Kidney (tissue), 14 donors: Measurements from ENCODE around the gene SYPL2. TPM values are rescaled to one million over a fixed set of nuclear protein-coding genes. Genes with fewer than 3 reads are reported as not detected.

Experiments used
- DNase-seq, 5 donors: peaks; one replicate each; pipeline ENCODE4 v3.0.0-alpha.2; 2013 to 2020
- FAIRE-seq: peaks from 2 replicates; lab custom pipeline; 2012; peaks lifted over from hg19 to GRCh38; lab: Jason Lieb, UNC
- H3K27ac ChIP-seq, 2 donors: one replicate each; pipeline ENCODE4 v1.7.0; 2013; ENCODE audit warnings: low read depth in 2 of 2, low read length in 2 of 2, inconsistent platforms in 1 of 2
- H3K27me3 ChIP-seq: one replicate; pipeline ENCODE4 v1.7.1; 2013; ENCODE audit warnings: low read length, inconsistent platforms; ENCODE audit not compliant: control insufficient read depth, insufficient read depth
- H3K36me3 ChIP-seq, 3 donors: one replicate each; pipeline versions ENCODE4 v1.7.0 to v1.7.1; 2013; ENCODE audit warnings: low read length in 3 of 3, control low read depth in 1 of 3, inconsistent platforms in 1 of 3; ENCODE audit not compliant: insufficient read depth in 3 of 3, control insufficient read depth in 2 of 3
- H3K4me1 ChIP-seq, 3 donors: one replicate each; pipeline versions ENCODE4 v1.7.0 to v1.7.1; 2013; ENCODE audit warnings: low read length in 3 of 3, inconsistent platforms in 1 of 3, low read depth in 1 of 3; ENCODE audit not compliant: control insufficient read depth in 2 of 3, insufficient read depth in 2 of 3
- H3K4me3 ChIP-seq, 3 donors: one replicate each; pipeline versions ENCODE4 v1.7.0 to v1.8.1; 2013; ENCODE audit warnings: low read length in 3 of 3, control low read depth in 1 of 3, inconsistent platforms in 1 of 3
- H3K9ac ChIP-seq, 3 donors: one replicate each; pipeline versions ENCODE4 v1.7.0 to v1.7.1; 2013; ENCODE audit warnings: low read length in 3 of 3, control low read depth in 1 of 3, inconsistent platforms in 1 of 3
- H3K9me3 ChIP-seq, 3 donors: one replicate each; pipeline versions ENCODE4 v1.7.0 to v1.7.1; 2013; ENCODE audit warnings: low read length in 3 of 3, control low read depth in 1 of 3, inconsistent platforms in 1 of 3; ENCODE audit not compliant: control insufficient read depth in 2 of 3, insufficient read depth in 1 of 3
- intact Hi-C: fragments of 100-400 bp; cut with DNase I; formaldehyde crosslinking; loops from one replicate; pipeline ENCODE4 v1.11.1; 2022
- polyA plus RNA-seq: library from polyadenylated mRNA; stranded (reverse); fragments of 350-450 nt; fragmentation: Illumina TruSeq; extraction: RNeasy Lipid Tissue Mini Kit (QIAGEN cat#74804); gene quantifications from one replicate; pipeline ENCODE4 v1.2.3, GENCODE V29; 2014; ENCODE audit warnings: low read depth, low replicate concordance; ENCODE audit not compliant: insufficient read depth
- total RNA-seq: library from RNA; stranded (reverse); fragmentation: NEBNext Ultra II Directional; extraction: Animal tissue kit (Norgen Biotek cat#: 25700); gene quantifications from one replicate; pipeline ENCODE4 v1.2.1, GENCODE V29; 2021
- TF ChIP-seq, protein P1 (sequence below): IDR thresholded peaks from 3 replicates; pipeline ENCODE4 v1.5.1; 2012; ENCODE audit warnings: mild to moderate bottlenecking, moderate library complexity, borderline replicate concordance; ENCODE audit not compliant: insufficient read depth; ENCODE audit errors: extremely low read depth
- donor health status: control.
- donor health status: control.
- donor health status: control.
- donor health status: control.
- donor health status: control.
- donor health status: DM: yes; HTN: yes; CAD: no.
- donor health status: Normal renal cell carcinoma (clear cell type).

Gene SYPL2
- total and polyA plus RNA-seq, 2 donors from 2014 or later = 6.7 to 9.8 TPM

DNA sequence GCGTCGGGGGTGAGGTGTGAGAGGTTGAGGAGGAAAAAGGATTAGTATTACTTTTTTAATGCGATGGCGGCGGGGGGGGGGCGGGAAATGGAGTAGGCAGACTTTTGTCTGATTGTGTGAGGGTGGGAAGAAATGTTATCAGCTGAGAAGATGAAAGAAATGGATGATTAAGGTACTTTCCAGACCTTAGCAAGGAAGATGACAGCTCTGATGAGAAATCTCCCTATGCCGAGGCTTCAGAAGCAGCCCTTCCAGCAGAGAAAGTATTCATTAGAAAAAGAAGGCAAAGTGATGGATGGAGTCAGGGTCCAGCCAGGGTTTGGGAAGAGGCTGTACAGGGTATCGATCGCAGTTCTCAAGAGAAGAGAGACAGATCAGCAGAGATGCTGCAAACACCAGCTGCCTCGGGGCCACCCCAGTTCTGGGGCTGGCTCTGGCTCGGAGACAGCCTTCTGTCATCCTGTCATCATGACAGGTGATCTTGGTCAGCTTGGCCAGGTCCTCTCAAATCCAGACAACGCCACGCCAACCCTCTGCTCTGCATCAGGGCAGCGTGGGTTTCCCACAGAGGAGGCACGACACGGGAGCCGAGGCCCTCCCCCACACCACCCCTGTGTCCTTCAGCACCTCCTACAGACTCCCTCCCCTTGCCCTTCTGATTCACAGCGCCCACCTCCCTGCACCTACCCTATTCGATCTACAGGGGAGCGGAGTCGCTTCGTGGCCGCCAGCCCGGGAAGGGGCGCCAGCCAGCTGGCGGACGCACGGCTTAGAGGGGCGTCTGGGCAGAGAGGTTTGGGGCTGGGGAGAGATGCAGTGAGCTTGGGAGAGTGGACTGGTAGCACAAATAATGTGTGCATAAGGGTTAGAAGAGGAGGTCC, 16.7 kb downstream of the SYPL2 start:
- FAIRE-seq = no peak
- TF ChIP-seq, protein P1, sequence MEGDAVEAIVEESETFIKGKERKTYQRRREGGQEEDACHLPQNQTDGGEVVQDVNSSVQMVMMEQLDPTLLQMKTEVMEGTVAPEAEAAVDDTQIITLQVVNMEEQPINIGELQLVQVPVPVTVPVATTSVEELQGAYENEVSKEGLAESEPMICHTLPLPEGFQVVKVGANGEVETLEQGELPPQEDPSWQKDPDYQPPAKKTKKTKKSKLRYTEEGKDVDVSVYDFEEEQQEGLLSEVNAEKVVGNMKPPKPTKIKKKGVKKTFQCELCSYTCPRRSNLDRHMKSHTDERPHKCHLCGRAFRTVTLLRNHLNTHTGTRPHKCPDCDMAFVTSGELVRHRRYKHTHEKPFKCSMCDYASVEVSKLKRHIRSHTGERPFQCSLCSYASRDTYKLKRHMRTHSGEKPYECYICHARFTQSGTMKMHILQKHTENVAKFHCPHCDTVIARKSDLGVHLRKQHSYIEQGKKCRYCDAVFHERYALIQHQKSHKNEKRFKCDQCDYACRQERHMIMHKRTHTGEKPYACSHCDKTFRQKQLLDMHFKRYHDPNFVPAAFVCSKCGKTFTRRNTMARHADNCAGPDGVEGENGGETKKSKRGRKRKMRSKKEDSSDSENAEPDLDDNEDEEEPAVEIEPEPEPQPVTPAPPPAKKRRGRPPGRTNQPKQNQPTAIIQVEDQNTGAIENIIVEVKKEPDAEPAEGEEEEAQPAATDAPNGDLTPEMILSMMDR = no peak
- H3K4me3 ChIP-seq = peak overlapping the region; percentile 61 to 94 (median 75)
- peaks cover 0 to 14% (median 12%) of the 10 kb centered on the region in 3 donors for H3K4me1 ChIP-seq
- intact Hi-C loops = no loop called here
- peak overlapping the region in 1 of 3 donors; percentile 79 for H3K9ac ChIP-seq
- peak in 2 of 5 donors; percentile 85 to 88 for DNase-seq
- peaks cover 0 to 5% (median 3%) of the 10 kb centered on the region in 3 donors for H3K36me3 ChIP-seq
- no peaks in the 10 kb centered on the region for H3K9me3 ChIP-seq
- no peak overlapping the region for H3K27ac ChIP-seq
- H3K27me3 ChIP-seq = no peaks in the 10 kb centered on the region

DNA sequence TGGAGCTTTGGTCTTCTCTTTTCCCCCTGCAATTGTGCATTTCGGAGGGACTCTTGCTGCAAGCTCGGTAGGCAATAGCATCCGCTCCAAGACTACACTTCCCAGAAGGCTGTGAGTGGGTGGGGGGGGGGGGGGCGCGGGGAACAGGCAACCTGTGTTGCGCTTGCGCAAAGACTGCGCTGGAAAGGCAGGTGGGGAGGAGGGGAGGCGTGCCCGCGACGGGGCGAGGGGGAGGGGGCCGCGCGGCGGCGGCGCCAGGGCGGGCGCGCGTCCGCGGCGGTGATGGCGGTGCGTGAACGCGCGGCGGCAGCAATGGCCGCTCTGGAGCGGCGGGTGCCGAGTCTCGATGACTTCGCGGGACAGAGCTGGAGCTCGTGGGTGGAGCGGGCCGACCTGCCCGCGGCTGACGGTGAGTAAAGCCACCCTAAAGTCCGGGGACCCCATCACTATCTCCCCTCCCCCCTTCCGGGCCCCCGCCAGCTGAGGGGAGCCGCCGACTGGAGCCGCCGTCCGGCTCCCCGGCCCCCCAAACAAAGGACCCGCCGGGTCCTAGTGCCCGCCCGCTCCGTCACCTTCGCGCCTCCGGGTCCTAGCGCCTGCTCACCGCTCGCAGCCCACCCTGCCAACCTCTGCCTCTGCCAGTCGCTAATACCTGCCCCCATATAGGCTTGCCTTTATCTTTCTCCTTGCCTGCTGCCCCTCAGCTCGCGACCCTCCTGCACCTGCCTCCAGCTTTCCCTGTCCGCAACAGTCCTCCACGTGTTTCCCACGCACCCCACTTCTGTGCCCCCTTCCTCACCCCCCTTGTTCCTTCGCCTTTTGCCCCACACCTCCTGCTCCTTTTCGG, 17.5 kb downstream of the SYPL2 start, which contains the start of gene ATXN7L2:
Gene ATXN7L2 (plus strand): TSS at position 234 of the 847 bp plus-strand sequence. CDS start 49 bp downstream, at position 283.
- TF ChIP-seq, protein P1 = no peak
- Histone ChIP-seq H3K27ac (peak within 1 kb of the TSS; percentile 85 to 93), H3K4me3 (peak within 1 kb of the TSS; percentile 79 to 94 (median 86)), H3K36me3 (peaks cover 0 to 5% (median 4%) of the 10 kb centered on the region in 3 donors), H3K4me1 (peaks cover 0 to 14% (median 12%) of the 10 kb centered on the region in 3 donors), H3K9me3 (no peaks in the 10 kb centered on the region), H3K9ac (peak within 1 kb of the TSS; percentile 33 to 90 (median 53)), H3K27me3 (no peaks in the 10 kb centered on the region)
- peak; percentile 95 to 99 (median 98) for DNase-seq
- no peak for FAIRE-seq
- intact Hi-C loops = no loop called here

DNA sequence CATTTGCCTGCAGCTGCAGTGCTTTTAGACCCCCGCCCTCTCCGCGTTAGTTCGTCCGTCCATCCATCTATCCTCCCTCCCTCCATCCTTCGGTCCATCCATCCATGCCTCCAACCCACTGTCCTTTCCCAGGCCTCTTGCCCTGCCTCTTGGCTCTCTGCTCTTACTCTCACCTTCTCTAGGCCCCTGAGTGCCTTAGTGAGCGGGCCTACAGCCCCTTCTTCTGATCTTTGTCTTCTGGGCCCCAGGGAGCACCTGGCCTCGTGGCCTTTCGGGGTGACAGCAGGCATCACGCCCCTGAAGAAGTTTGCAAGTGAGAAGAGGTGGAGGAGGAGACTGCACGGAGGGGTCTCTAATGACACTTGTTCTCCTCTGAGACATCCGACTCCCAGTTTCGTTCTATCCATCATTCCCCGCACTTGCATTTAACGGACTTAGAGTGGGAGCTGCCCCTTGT, 18.2 kb downstream of the SYPL2 start:
- DNase-seq (peak in 1 of 5 donors; percentile 32), FAIRE-seq (no peak)
- Histone ChIP-seq H3K4me1 (peaks cover 0 to 14% (median 12%) of the 10 kb centered on the region in 3 donors), H3K27ac (no peak overlapping the region), H3K27me3 (no peaks in the 10 kb centered on the region), H3K9me3 (no peaks in the 10 kb centered on the region), H3K36me3 (peaks cover 0 to 5% (median 4%) of the 10 kb centered on the region in 3 donors), H3K9ac (peak overlapping the region; percentile 33 to 90 (median 53)), H3K4me3 (peak overlapping the region; percentile 79 to 88 (median 86))
- TF ChIP-seq, protein P1 = no peak
- intact Hi-C loops = no loop called here
